Superior temporal gyrus (tissue), 1 donor: Measurements from ENCODE around the gene RGS4.

Experiments used
- DNase-seq: peaks from one replicate; pipeline ENCODE4 v3.0.0-alpha.2; 2016; ENCODE audit errors: extremely low spot score

The RGS4 gene

GRCh38 chr1:163069142-163069541 lies at the start of gene RGS4:
TSS of gene RGS4 (plus strand) at chr1:163069361. CDS start at chr1:163069485, 124 bp downstream.
- DNase-seq: peak; percentile 76

DNA sequence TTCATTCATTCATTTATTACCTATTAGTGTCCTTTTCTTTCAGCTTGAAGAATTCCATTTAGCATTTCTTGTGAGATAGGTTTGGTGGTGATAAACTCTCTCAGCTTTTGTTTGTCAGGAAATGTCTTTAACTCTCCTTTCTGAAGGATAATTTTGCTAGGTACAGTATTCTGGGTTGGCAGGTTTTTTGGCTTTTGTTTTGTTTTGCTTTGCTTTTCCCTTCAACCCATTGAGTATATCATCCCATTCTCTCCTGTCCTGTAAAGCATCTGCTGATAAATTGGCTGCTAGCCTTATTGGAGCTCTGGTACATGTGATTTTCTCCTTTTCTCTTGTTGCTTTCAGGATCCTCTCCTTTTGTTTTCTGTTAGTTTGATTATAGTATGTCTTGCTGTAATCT lies 47.0 kb upstream of the RGS4 start:
- DNase-seq: no peak

DNA sequence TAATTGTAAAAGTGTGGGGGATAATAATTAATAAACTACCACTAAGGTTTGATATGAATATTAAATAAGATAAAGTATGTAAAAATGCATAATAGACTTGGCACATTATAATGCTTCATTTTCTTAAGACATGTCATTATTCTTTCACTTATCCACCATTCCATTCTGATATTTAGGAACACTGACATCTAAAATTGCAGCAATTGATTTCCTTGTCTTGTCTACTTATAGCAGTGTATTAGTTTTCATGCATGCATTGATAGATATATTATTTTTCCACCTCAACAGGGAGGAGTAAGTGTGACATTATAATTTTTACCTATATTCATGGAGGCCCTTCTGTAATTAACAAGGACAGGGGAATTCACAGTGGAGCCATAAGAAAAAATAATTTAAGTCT lies 41.6 kb upstream of the RGS4 start:
- no peak for DNase-seq

GRCh38 chr1:163029901-163030300 lies 39.3 kb upstream of the RGS4 start:
- DNase-seq: no peak

- DNase-seq: no peak
These were observed 33.5 kb upstream of the RGS4 start for GRCh38 chr1:163035446-163036249.

- no peak for DNase-seq
These were observed 32.5 kb upstream of the RGS4 start for GRCh38 chr1:163036671-163037070.

GRCh38 chr1:163038928-163039706 lies 30.0 kb upstream of the RGS4 start:
- DNase-seq: no peak

GRCh38 chr1:163039707-163040093 lies 29.5 kb upstream of the RGS4 start:
- no peak for DNase-seq

DNA sequence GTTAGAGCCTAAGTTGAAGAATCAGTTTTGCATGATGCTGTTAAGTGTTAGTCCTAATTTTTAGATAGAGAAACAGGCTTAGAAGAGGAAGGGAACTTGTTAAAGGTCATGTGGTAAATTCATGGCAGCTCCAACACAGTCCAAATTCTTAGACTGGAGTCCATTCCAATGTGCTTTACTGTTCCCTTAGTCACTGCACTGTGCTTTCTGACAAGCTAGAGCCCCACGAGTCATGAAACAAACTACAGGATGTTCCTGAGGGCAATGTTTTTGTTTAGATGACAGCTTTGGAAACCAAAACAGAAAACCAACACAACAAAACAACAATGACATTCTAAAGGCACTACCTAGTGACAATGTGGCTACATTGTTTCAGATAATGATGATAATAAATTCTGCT lies 23.1 kb upstream of the RGS4 start:
- DNase-seq: no peak

DNA sequence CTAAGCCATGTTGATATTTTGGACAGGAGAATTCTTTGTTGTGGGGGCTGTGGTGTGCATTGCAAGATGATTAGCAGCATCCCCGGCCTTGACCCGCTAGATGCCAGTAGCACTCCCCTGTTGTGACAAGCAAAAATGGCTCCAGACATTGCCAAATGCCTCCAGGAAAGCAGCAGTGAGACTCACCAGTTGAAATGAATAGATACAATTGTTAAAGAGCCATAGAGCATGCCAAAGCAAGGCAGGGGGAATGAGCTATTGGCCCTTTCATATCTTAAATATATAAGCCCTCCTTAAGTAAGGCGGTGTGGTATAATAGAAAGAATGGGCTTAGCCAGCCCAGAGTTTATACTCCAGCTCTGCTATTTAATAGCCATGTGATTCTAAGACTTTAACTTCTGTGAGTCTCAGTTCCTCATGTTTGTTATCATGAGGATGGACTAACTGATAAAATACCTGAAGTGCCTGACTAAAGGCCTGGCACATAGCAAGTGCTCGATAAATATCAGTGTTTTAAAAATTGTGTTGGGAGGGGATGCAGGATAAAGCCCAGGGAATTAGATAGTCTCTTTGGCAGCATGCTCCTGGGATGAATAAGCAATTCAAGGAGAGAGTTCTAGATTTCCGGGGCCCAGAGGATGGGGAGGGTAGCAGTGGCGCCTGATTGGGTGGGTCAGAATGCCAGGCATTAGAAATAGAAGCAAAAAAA lies 21.1 kb upstream of the RGS4 start:
- no peak for DNase-seq

GRCh38 chr1:163048869-163049268 lies 20.3 kb upstream of the RGS4 start:
- DNase-seq: no peak

DNA sequence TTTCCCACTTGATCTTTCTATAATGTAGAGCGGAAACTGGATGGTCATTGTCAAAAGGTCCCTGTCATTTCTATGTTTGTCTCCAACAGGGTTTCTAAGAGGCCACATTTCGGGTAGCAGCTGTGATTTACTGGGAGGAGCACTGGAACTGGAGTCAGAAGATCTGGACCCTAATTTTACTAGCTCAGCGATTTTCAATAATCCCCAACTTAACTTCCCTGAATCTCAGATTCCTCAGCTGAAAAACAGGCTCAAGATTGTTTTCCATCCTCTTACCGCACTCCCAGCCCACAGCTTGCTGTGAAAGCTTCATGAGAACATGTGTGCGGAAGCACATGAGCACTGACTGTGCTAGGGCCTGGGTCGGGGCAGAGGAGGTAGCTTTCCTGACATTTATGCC lies 19.9 kb upstream of the RGS4 start:
- no peak for DNase-seq

- DNase-seq: no peak
These were observed 18.7 kb upstream of the RGS4 start for GRCh38 chr1:163050496-163050895.

DNA sequence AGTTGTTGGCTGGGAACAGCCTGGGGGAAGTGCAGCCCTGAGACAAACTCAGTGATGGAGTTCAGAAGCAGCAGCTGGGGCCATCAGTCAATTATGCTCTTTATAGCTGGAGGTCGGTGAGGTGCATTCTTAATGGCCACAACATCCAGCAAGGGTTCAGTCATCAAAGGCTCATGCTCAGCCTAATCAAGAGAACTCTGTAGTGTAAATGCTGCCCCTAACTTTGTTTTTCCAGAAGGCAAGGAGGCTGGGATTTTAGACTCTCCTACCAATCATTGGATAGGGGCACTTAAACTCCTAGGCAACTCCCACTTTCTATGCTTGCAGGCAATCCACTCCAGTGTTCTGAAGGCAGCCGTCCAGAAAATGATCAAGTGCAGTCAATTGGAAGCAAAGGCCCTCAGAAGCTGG lies 15.0 kb upstream of the RGS4 start:
- DNase-seq: no peak

- no peak for DNase-seq
These were observed 14.2 kb upstream of the RGS4 start for GRCh38 chr1:163055005-163055404.

DNA sequence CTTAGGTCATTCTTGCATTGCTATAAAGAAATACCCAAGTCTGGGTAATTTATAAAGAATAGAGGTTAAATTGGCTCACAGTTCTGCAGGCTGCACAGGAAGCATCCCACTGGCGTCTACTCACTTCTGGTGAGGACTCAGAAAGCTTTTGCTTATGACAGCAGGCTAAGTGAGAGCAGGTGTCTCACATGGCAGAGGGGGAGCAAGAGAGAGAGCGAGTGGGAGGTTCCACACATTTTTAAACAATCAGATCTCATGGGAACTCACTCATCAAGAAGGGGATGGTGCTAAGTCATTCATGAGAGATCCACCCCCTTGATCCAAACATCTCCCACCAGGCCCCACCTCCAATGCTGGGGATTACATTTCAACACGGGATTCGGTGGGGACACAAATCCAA lies 13.6 kb upstream of the RGS4 start:
- peak; percentile 44 for DNase-seq

- DNase-seq: no peak
These were observed 12.3 kb upstream of the RGS4 start for GRCh38 chr1:163056831-163057230.

GRCh38 chr1:163060343-163061007 lies 8.7 kb upstream of the RGS4 start:
- DNase-seq: no peak

- DNase-seq: no peak
These were observed 6.0 kb upstream of the RGS4 start for GRCh38 chr1:163063143-163063542.

DNA sequence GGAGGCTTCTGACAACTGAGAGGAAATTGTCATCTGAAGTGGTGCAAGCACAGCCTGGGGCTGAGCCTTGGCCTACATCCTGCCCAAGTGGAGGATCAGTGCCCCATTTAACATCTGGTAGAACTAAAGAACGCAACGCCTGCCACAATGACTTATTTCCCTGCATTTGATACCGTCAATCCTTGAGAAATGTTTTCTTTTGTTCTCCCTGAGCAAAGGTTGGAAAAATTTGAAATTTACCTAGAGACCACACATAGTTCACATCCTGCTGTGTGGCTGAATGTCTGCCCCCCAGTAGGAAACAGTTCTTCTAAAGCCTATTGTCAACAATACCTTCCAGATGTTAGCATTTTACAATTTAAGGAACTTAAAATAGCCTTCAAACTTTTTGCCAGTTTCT lies 5.6 kb upstream of the RGS4 start:
- DNase-seq: no peak

GRCh38 chr1:163066168-163066567 lies 3.0 kb upstream of the RGS4 start:
- DNase-seq: no peak

- no peak for DNase-seq
These were observed 2.5 kb upstream of the RGS4 start for GRCh38 chr1:163066686-163067085.
